ENCODE results near the gene MAP2K3. TPM values are rescaled to one million over a fixed set of nuclear protein-coding genes. Genes with fewer than 3 reads are reported as not detected.
"Not testable (repeated sequence)": the region's sequence is repeated elsewhere in the genome, so short reads cannot be mapped to it uniquely, and the experiment has no call there.

Gene MAP2K3
- polyA plus RNA-seq, 4 donors, result 21.1 to 25.3 (median 23.2) TPM

DNA sequence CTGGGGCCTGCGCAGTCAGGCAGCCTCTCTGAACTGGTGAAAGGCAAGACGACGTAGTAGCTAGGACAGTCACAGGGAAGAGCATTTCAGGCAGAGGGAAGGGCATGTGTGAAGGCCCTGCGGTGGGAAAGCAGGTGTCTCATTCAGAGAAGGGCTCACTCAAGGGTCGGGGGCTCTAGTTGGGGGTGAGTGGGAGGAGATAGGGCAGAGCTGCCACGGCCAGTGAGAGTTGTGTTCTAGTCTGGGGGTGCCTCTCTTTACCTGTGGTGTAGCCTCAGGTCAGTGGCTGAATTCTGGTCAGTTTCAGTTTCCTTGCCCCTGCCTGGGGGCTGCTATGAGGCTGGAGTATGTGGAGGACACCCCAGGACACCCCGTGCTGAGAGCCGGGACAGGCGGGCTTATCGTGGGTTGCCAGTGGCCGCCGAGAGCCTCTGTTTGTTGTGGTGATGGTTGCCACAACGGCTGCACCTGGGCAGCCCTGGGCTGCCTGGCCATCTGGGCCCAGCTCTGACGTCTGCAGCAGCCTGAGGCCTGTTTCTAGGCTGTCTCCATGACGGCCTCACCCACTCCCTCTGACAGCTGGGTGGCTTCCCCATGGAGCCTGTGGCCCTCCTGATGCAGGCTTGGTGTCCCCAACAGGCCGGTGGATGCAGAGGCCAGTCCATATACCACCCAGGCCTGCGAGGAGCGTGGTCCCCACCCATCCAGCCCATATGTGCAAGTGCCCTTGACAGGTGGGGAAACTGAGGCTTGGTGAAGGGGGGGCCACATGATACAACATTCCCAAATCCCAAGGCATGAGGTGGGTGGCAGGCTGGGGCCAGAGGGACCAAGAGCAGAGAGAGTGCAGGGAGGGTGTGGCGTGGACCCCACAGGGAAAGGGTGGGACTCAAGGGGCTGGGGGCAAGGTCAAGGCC lies 10.8 kb downstream of the MAP2K3 start:
- DNase-seq (ENCODE audit: low read depth in 4 of 4, low spot score in 2 of 4), result no peak

DNA sequence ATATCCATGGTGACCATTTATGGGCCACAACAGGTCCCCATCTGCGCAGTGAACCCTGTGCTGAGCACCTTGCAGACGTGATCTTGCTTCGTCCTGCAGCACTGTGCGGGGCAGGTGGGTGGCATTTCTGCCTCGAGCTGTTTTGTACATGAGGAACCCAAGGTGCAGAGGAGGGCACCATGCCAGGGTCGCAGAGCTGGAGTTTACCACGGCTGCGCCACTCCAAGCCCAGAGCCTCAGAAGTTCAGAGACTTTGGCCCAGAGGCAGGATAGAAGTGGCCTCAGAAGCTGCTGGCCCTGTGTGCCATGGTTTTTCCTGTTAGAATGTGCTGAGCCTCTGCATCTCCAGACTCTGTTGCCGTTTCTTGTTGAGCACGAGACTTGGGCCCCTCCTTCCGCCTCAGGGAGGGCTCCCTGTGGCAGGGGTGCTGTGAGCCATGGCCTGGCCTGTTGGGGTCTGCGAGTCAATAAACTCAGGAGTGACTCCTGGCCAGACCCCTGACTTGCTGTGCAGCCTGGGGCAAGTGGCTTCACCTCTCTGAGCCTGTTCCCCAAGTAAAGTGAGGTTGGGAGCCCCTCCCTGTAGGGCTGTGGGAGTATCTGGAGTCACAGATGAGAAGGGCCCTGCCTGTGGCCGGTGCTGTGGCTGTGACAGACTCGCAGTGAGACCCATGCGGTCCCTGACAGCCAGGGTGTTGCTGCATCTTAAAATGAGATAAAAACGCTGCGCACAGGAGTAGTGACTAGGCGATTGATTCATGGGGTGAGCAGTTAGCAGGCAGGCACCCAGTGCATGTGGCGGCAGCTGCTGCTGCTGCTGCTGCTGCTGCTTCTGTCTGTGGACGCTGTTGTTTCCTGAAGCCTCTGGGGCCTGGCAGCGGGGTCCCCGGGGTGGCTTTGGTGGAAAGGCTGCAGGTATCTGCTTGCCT lies 11.8 kb downstream of the MAP2K3 start:
- DNase-seq (ENCODE audit: low read depth in 4 of 4, low spot score in 2 of 4), result no peak

DNA sequence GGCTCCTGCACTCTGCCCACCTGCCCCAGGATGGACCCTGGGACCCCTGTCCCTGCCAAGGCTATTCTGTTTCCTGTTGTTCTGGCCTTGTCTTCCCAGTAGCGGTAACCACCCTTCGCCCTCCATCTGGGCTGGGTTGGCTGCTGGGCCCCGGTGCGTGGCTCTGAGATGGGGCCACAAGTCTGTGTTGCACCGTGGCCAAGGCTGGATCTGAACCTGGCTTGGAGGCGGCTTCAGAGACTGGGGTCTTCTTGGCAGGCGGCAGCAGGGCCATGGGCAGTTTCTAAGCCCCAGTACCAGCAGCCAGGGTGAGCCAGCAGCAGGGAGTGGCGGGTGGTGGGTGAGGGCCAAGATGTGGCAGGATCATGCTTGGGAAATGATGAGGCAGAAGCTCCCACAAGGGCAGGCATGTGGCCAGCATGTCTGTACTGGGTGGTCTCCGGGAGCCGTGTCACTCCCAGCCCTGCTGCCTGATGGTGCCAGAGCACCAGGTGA lies 12.6 kb downstream of the MAP2K3 start:
- DNase-seq (ENCODE audit: low read depth in 4 of 4, low spot score in 2 of 4), result no peak

DNA sequence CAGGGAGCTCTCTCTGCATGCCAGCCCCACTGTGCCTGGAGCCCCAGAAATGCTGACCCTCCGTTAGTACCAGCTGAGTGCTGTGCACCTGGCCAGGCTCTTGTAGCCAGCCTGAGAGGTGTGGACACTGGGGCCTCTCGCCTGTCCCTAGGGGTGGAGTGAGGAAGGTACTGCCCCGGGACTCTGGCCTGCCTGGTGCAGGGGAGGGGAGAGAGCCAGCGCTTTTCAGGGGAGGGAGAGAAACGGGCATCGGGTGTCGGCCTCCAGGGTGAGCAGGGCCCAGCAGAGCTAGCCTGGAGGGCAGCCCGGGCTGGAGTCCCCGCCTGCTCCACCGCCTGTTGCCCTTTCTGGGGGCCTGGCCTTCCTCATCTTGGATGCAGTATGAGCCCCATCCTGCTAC lies 13.1 kb downstream of the MAP2K3 start:
- no peak for DNase-seq (ENCODE audit: low read depth in 4 of 4, low spot score in 2 of 4)

DNA sequence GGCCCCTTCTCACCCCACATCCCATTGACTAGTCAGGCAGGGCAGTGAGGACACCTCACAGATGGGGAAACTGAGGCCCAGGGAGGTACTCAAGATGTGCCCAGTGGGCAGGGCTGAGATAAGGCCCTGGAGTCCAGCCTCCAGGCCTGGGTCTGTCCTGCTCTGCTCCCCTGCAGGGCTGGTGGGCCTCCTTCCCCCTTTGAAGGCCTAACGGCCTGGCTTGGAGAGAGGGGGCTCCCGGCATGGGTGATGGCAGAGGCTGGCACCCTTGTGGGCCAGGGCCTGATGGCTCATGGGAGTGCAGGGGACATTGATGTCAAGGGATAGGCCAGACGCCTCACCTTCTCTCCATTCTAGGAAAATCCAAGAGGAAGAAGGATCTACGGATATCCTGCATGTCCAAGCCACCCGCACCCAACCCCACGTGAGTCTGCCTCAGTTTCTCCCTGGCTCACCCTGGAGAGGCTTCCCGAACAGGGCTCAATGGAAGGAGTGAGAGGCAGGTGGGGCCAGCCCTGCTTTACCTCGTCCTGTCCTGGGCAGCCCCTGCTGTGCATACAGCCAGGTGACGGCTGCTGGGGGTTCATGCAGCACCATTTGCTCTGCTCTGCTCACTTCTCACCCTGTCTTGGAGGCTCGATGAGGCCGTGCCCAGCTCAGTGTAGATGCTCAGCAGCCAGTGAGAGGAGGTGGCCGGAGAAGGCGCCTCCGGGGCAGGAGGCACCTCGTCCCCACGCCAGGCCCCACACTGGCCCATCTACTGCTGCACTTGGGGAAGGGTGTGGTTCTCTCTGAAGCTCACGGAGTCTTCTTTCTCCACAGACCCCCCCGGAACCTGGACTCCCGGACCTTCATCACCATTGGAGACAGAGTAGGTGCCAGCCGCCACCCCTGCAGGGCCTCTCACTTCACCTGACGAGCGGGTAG lies 13.8 kb downstream of the MAP2K3 start:
- no peak for DNase-seq (ENCODE audit: low read depth in 4 of 4, low spot score in 2 of 4)

DNA sequence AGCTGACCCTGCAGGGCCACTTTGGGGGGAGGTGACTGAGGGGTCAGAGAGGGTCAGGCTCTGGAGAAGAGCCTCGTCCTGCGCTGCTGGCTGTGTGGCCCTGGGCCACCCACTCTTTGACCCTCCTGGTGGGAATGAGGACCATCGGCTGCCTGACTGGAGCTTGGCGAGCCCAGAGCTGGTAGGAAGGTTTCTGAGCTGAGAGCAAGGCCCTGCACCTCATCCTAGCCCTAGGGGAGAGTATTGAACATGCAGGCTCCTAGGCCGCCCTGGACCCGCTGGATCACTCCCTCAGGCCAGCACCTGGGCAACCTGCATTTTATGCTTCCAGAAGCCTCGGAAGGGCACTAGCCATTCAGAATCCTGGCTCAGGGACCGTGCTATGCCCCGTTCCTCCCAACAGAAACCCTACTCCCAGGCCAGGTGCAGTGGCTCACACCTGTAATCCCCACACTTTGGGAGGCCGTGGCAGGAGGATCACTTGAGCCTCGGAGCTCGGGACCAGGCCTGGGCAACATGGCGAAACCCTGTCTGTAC lies 14.5 kb downstream of the MAP2K3 start:
- no peak for DNase-seq (ENCODE audit: low read depth in 4 of 4, low spot score in 2 of 4)

DNA sequence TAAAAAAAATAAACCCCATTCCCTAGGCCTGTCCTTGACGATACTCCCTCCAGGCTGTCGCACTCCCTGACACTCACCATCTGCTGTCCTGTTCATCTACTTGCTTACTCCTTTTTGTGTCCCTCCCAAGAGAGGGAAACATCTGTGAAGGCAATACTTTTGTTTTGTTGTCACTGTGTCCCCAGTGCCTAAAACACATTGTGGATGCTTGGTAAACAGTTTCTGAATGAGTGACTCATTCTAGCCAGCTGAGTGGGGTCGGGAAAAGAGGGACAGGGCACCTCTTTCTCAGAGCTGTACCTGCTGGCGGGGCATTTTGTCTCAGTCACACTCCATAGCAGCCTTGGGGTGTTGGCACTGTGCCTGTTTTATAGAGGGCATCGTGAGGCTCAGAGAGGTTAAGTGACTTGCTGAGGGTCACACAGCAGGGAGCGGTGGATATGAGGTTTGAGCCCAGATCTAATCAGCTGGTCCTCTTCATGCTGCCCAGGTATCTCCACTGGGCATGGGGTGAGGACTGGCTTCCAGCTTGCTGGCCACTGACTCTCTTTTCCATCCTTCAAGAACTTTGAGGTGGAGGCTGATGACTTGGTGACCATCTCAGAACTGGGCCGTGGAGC lies 15.6 kb downstream of the MAP2K3 start:
- no peak for DNase-seq (ENCODE audit: low read depth in 4 of 4, low spot score in 2 of 4)

DNA sequence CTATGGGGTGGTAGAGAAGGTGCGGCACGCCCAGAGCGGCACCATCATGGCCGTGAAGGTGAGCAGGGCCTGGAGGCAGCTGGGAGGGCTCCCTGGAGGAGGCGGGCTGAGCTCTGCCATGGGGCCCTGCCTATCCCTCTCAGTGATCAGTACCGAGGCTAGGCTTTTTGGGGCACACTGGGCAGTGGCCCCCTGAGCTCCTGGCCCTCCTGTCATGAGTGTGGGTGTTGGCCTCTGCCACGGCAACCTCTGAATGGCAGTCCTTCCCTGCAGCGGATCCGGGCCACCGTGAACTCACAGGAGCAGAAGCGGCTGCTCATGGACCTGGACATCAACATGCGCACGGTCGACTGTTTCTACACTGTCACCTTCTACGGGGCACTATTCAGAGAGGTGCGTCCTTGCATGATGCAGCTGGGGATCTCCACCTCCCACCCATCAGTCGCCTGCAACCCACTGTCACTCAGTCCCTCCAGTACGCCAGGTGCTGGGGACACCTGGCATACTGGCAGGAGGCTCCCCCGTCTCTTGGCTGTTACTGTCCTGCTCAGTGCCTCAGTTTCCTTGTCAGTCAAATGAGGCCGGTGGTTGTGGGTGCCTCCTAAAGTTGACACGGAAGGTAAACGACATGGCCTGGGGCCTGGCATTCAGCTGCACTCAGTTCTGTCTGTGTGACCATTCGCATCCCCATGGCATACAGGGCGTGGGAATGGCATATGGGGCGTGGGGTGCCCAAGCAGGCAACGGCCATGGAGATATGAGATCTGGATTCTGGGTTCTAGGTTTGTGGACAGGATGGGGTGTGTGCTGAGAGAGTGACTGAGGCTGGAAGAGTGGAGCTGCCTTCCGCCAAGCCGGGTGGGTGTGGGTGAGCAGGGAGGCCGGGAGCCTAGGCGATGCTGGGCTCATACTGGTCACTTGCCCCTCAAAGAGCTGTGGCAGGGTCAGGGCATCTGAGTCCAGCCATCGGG lies 16.4 kb downstream of the MAP2K3 start:
- DNase-seq (ENCODE audit: low read depth in 4 of 4, low spot score in 2 of 4), result no peak

DNA sequence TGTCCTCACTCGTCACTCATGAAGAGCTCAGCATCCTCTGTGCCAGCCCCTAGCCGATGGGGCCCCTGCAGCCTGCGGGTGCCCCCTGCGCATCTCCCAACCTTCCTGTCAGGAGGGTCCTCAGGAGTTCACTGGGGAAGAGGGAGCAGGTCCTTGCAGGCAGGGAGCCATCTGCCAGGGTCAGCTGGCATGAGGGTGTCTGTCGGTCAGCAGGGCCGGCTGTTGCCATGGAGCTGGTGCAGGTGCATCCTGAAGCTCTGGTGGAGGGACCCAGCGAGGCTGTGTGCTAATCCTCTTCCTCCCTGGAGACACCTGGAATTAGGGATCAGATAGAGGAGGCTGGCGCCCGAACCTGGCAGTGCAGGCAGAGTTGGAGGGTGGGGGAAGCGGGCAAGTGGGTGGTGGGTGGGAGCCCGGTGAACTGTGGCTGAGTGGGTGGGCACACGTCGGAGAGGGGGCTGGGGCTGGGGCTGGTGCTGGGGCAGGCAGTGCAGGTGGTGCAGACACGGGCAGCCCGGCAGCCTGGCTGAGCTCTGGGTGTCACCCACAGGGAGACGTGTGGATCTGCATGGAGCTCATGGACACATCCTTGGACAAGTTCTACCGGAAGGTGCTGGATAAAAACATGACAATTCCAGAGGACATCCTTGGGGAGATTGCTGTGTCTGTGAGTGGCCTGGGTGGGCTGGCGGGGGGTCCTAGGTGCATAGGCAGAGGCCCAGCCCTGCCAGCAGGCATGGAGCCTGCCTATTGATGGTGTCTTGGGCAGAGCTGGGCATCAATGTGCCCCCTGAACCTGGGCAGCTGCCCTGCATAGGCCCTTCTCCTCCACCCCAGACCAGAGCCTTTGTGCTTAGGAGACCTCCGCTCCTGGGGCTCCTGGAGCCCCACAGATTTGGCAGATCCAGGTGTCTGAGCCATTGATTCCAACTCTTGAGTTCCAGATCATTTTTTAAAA lies 17.4 kb downstream of the MAP2K3 start:
- no peak for DNase-seq (ENCODE audit: low read depth in 4 of 4, low spot score in 2 of 4)

DNA sequence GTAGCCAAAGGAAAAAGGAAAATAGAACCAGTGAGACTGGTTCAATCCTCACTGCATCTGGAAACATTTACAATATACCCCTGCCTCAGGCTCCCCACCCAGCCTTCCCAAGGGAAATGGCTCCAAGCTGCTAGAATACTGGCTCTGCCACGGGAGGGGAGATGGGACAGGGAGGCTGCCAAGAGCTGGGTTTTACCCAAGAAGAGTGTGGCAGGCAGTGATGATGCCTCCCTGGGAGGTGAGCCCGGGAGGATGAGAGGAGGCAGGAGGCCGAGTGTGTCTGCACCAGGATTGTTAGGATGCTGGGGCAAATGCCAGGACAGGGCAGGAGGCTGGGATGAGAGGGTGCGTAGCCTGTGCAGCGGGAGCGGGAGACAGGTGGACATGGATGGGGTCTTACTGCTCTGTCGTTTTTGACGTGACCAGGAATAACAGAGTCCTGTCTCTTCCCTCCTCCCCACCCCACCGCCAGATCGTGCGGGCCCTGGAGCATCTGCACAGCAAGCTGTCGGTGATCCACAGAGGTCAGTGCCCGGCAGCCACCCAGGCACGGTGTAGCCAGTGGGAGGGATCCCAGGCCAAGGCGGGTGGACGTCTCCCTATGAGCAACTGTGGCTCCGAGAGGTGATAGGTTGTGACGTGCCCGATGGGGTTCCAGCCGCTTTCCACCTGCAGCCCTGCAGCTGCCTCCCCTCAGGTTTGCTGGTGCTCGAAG lies 18.4 kb downstream of the MAP2K3 start:
- no peak for DNase-seq (ENCODE audit: low read depth in 4 of 4, low spot score in 2 of 4)

DNA sequence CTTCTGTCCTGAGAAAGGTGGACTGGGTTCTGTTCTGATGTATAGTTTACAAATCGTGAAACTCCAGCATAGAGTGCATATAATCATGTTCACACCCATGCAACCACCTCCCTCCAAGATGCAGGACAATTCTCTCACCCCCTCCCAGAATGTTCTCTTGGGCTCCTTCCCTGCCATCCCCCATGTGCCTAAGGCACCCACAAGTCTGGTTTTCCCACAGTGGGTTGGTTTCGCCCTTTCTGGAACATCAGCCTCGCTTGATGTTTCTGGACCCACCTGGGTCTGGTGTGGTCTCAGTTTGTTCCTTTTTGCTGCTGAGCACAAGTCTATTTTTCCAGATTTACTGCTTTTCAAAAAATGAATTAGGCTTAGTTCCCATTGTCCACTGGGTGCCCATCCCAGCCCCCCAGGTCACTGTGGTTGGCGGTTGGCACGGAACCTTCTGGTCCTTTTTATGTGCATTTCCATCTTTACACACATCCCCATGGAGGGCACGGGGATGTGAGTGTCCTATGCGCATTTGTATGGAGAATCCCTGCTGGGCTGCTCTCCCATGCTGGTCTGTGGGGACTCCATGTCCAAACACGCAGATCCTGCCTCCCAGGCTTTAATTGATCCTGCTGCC lies 19.0 kb downstream of the MAP2K3 start:
- no peak for DNase-seq (ENCODE audit: low read depth in 4 of 4, low spot score in 2 of 4)

DNA sequence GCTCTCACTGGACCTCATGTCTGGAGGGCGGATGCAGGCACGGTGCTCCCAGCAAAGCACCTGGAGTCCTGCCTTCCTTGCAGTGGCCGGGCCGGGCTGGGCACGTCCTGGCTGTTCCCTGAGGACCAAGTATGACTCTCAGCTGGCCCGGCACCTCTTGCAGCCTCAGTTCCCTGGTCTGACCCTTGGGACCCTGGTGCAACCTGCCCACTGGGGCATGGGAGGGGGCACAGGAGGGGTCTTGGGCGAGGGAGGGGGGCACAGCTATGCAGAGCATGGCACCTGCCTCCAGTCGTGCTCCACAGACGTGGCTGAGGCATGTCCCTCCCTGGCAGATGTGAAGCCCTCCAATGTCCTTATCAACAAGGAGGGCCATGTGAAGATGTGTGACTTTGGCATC lies 19.6 kb downstream of the MAP2K3 start:
- no peak for DNase-seq (ENCODE audit: low read depth in 4 of 4, low spot score in 2 of 4)

DNA sequence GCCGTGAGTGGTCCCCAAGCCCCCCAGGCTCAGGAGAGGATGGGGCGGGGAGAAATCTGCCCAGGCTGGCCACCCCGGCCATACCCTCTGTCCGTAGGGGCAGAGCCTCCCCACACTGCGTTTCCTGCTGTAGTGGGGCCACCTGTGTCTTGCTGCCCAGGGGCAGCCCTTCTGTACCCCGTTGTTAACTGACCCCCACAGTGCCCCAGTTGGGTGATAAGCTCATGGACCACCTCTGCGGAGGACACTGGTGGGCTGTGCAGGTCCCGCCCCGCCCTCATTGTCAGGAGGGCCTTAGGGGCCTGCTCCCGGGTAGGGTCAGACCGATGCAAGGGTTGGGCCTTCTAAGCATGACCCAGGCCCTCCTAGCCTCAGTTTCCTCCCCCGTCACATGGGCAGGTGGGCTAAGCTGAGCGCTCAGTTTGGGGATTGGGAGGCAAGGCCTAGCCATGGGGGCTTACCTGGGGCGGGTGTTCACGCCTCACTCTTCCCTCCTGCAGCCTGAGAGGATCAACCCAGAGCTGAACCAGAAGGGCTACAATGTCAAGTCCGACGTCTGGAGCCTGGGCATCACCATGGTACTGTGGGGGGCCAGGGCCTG lies 20.1 kb downstream of the MAP2K3 start:
- not testable (repeated sequence) for DNase-seq (ENCODE audit: low read depth in 4 of 4, low spot score in 2 of 4)

DNA sequence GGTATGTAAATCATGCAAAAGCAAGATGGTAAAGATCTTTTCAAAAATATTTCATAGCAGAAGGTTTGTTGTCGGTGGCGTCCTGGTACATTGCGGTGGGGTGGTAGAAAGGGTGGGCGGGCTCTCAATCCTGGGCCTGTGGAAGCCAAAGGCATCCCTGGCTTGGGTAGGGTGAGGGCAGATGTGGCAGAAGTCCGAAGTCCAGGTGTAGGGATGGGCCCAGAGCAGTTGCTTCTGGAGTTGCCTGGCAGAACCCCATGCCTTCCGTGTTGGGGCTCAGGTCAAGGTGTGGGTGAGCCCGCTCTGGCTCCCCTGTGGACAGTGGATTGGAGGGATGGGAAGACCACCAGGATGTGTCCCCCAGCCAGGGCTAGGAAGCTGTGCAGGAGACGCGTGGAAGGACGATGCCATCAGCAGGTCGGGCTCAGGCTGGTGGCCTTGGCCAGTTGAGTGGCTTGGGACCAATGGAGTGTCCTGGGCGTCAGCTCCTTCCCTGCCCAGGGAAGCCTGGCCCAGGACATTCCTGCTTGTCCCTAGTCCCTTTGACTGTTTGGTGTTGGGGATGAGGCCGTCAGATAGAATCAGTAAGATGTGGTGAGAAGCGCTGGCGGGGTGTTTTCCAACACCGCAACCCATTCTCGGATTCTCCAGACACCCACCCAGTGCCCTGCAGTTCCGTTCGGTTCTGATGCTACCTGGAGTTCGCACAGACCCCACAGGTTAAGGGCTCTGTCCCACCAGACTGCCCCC lies 21.1 kb downstream of the MAP2K3 start:
- DNase-seq (ENCODE audit: low read depth in 4 of 4, low spot score in 2 of 4), result not testable (repeated sequence)
